ENCODE data around the gene ITLN2.
"Not testable (repeated sequence)": the region's sequence is repeated elsewhere in the genome, so short reads cannot be mapped to it uniquely, and the experiment has no call there.

The ITLN2 gene

GRCh38 chr1:160904783-160905616 lies 49.6 kb downstream of the ITLN2 start:
- H3K4me3 ChIP-seq (ENCODE audit: low read depth, low read length), result no peak overlapping the region
- no peak for TF ChIP-seq CTCF (IDR thresholded peaks at IDR 0.05; ENCODE audit: control insufficient read depth, extremely low read depth, insufficient read depth)
- DNase-seq (ENCODE audit: low read depth), result no peak

GRCh38 chr1:160902251-160902650 lies 52.4 kb downstream of the ITLN2 start:
- H3K4me3 ChIP-seq (ENCODE audit: low read depth, low read length); DNase-seq (ENCODE audit: low read depth): not testable (repeated sequence)

- no peak overlapping the region for H3K4me3 ChIP-seq (ENCODE audit: low read depth, low read length)
- no peak for TF ChIP-seq CTCF (IDR thresholded peaks at IDR 0.05; ENCODE audit: control insufficient read depth, extremely low read depth, insufficient read depth)
- DNase-seq (ENCODE audit: low read depth), result no peak
Measured at GRCh38 chr1:160901768-160902167, 52.8 kb downstream of the ITLN2 start.

- H3K4me3 ChIP-seq (ENCODE audit: low read depth, low read length); DNase-seq (ENCODE audit: low read depth): not testable (repeated sequence)
Measured at GRCh38 chr1:160900683-160901082, 53.9 kb downstream of the ITLN2 start.

All from LNCaP clone FGC (cell line).